Stimulated activated CD4-positive, alpha-beta T cell treated with anti-CD3 and anti-CD28 coated beads, Interleukin-15, amount 100 ng/mL, for 1 hour (primary cell): ENCODE results near the gene ID4.
A peak's percentile ranks its signal among the peaks of the same experiment; 100 is the strongest.

Experiments used
- DNase-seq, 2 donors: peaks; one replicate each; pipeline ENCODE4 v3.0.0-alpha.2; 2020; ENCODE audit warnings: low read depth in 1 of 2, low spot score in 1 of 2

ID4 gene

GRCh38 chr6:19836799-19837510 lies at the start of gene ID4:
Gene ID4 (plus strand): TSS chr6:19837370. CDS start chr6:19837755, 385 bp downstream.
- no peak for DNase-seq

DNA sequence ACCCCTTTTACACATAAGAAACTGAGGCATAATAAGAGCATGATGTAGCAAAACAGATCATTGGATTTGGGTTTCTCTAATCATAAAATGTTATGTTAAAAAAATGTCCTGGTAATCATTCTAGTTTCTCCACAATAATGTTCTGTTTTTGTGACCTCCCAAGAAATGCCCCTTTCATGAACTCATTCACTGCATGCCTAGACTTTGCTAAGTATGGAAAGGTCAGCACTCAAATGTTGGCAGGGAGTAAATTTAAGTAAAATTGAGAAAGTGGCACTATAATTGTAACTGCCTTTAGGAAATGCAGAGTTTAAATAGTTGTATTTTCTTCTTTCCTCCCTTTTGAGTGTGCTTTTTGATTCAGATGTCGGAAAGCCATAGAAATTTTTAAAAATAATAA lies 48.5 kb upstream of the ID4 start:
- no peak for DNase-seq

DNA sequence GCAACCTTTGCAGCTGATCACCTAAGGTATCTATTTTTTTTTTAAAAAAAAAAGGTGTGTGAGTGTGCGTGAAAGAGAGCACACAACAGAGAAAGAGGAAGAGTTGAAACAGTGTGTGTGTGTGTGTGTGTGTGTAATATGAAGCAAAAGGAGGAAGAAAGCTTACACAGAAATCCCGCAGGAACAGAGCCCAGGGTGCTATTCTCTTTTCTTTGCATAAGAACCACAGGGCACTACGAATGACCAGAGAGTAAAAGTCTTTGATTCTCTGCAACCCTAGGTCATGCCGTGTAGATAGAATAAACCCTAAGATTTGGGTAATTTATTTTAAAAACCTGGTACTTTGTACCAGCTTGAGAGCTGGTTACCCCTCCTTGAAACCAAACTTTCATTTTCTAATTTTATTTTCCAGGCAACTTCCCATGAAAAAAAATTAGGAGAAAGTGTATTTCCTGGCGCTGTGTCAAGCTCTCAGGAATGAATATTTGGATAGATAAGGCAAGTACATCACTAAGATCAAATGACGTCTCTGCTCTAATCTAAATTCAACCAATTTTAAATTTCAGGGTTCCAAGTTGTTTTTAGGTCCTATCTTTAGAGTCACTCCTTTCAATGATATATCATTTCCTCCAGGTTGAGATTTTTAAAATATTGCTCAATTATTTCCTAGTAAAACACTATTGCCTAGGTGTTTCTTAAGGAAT lies 47.9 kb upstream of the ID4 start:
- no peak for DNase-seq

DNA sequence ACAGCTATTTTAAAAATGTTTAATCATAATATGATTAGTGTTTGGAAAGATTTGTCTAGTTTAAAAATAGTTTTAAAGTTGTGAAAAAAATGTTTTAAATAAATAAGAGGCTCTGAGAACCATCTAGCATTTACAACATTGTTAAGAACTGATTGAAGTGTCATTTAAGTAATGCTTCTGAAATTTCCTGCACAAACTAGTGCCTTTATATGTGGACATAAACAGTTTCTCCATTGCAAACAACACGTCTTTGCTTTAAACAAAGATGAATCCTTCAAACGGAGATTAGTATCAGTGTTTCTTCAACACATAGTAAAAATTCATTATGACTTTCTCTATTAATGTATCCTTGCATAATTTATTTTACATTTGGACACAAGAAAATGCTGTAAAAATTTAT lies 45.9 kb upstream of the ID4 start:
- DNase-seq: no peak

DNA sequence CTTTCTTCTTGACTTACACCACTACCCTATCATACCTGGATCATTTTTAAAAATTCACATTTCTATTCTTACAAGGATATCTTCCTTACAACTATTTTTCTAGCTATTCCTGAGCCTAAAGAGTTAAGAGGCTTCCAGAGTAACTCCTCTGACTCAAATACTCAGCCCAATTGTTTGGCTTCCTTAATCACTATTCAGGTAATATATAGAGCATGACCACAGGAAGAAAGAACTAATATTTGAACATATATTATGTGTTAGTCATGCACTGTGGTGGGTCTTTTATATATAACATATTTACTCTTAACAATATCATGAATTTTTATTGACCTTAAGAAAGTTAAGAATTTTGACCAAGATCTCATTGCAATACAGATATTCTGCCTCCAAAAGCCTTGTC lies 42.0 kb upstream of the ID4 start:
- no peak for DNase-seq

GRCh38 chr6:19796452-19796851 lies 40.7 kb upstream of the ID4 start:
- DNase-seq: no peak

DNA sequence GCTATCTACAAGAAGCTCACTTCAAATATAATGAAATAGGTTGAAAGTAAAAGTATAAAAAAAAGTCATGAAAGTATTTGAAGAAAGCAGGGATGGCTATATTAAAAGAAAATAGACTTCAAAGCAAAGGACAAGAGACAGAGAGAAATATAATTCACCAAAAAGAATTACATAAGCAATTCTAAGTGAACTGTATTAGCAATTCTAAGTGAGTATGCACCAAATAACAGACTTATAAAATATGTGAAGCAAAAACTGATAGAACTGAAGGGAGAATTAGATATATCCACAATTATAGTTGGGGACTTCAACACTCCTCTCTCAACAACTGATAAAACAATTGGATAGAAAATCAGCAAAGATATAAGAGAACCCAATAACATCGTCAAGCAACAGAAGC lies 38.8 kb upstream of the ID4 start:
- no peak for DNase-seq

GRCh38 chr6:19802656-19803055 lies 34.5 kb upstream of the ID4 start:
- no peak for DNase-seq

- DNase-seq: no peak
Observed at GRCh38 chr6:19803331-19804204, 33.6 kb upstream of the ID4 start.

DNA sequence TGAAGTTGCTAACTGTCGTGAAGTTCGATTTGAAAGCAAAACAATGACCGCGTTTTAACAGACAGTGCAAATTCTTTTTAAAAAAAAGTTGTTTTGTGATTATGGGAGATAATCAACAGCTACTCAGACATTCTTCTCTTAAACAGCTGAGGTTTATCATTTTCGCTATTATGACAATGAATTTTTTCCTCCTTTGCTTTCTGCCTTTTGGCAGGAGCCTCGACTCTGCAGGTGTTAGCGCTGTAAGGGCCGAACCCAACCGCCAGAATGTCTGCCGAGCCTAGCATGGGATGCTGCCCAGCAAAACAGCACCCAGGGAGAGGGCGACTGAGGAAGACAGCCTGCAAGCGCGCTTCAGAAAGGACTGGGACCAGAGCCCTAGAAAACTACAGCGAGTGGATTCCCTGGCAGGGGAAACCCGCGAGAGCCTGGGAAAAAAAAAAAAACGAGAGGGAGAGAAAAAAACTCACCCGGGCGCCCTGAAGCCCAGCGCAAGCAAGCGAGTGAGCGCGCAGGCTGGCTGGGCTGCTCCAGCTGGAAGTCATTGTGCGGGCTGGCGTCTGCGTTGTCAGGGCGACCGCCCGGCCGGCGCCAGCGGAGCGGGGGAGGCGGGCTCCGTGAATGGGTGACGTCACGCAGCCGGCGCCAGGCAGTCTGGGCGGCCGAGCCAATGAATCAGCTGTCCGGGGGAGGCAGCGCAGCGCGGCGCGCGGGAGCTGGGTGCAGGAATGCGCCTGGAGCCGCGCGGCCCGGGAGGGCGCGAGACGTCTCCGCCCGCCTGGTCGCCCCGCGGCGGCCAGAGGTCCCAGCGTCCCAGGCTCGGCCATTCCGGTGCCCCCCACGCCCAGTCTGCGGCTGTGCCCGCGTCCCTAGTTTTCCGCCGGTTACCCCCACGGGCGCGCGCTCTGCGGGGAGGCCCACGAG lies 32.7 kb upstream of the ID4 start:
- DNase-seq: peak in 1 of 2 donors; percentile 25

GRCh38 chr6:19805129-19805481 lies 32.1 kb upstream of the ID4 start:
- no peak for DNase-seq

GRCh38 chr6:19806971-19807396 lies 30.2 kb upstream of the ID4 start:
- no peak for DNase-seq

DNA sequence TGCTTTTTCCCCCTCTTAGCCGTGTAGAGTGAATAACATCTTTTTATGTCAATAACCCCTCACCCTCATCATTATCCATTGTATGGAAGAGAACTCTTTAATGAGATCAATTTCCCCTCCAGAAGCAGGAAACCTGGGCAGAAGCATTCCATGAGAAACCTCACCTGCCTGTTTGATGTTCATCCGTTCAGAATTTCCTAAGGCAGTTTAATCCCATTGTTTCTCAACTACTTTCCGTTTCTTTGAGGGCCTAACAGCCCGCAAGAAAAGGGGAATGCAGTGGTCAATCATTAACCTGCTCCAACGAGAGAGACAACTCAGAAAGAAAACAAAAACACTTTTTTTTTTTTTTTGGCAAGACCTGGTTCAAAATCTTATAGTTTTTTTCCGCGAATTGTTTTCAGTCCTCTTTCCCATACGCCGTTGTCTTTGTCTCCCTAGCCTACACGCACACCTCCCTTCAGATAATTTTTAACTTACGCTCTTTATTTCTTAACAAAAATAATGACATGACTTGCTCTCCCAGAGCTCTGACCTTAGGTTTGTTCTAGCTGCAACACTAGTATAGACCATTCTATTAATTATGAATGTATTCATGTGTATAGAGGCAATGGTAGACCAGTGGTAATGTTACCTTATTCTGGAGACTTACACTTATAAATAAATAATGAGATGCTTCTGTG lies 25.6 kb upstream of the ID4 start:
- DNase-seq: no peak

GRCh38 chr6:19812512-19813119 lies 24.6 kb upstream of the ID4 start:
- no peak for DNase-seq

DNA sequence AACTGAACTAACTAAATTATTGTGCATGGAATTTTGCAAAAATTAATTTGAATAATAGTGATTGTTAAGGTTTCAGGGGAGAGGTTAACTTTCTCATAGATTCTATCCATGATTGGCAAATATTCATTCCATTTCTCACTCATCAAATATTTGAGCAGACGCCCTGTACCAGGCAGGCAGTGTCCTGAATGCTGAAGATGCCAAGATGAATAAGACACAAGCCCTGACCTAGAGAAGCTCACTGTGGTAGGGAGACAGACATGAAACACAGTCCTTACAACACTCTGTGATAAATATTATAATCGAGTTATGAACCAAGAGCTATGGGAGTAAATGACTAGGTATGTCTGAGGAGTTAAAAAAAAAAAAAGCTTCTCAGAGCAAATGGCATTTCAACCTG lies 18.4 kb upstream of the ID4 start:
- DNase-seq: no peak

- no peak for DNase-seq
Observed at GRCh38 chr6:19824058-19824807, 12.9 kb upstream of the ID4 start.

- DNase-seq: no peak
Observed at GRCh38 chr6:19827247-19827646, 9.9 kb upstream of the ID4 start.

GRCh38 chr6:19827903-19828302 lies 9.3 kb upstream of the ID4 start:
- no peak for DNase-seq

GRCh38 chr6:19830171-19830570 lies 7.0 kb upstream of the ID4 start:
- no peak for DNase-seq
